ENCODE results near the gene HPCA.

DNA sequence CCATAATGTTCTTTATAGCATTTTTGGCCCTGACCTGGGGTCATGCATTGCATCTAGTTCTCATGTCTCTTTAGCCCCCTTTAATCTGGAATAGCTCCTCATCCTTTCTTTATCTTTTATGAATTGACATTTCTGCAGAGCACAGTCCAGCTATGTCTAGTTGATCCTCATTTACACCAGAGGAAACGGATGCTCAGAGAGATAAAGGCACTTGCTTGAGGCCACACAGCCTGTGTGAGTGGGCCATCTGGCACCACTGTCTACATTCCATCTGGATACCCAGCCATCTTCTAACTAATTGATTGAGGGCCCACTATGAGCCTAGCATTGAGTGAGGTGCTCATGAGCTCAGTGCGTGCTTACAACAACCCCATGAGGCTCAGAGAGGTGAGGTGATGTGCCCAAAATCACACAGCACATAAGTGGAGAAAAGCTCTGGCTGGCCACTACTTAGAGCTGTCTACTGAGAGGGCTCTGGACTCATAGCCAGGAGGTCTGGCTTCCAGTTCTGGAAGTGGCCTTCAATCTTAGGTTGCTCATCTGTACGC, 3.5 kb downstream of the HPCA start:
- TF ChIP-seq, protein P1, sequence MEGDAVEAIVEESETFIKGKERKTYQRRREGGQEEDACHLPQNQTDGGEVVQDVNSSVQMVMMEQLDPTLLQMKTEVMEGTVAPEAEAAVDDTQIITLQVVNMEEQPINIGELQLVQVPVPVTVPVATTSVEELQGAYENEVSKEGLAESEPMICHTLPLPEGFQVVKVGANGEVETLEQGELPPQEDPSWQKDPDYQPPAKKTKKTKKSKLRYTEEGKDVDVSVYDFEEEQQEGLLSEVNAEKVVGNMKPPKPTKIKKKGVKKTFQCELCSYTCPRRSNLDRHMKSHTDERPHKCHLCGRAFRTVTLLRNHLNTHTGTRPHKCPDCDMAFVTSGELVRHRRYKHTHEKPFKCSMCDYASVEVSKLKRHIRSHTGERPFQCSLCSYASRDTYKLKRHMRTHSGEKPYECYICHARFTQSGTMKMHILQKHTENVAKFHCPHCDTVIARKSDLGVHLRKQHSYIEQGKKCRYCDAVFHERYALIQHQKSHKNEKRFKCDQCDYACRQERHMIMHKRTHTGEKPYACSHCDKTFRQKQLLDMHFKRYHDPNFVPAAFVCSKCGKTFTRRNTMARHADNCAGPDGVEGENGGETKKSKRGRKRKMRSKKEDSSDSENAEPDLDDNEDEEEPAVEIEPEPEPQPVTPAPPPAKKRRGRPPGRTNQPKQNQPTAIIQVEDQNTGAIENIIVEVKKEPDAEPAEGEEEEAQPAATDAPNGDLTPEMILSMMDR (IDR thresholded peaks at IDR 0.05; ENCODE audit: insufficient read depth, low read length, poor library complexity, severe bottlenecking), result no peak
- no peak for TF ChIP-seq EZH2phosphoT487 (conservative IDR thresholded peaks at IDR 0.05; ENCODE audit: low read length)

Data from SU-DHL-6 (cell line).